AG09319 (cell line): Measurements from ENCODE around the gene RARS1.

Experiments
- DNase-seq: peaks from one replicate; pipeline ENCODE4 v3.0.0-alpha.2; 2010; ENCODE audit warnings: low read depth; ENCODE audit errors: extremely low read depth
- CTCF ChIP-seq: IDR thresholded peaks from 2 replicates; pipeline ENCODE4 v1.5.1; 2011; ENCODE audit warnings: low read depth, mild to moderate bottlenecking, inconsistent platforms, low read length, moderate library complexity

Gene RARS1

DNA sequence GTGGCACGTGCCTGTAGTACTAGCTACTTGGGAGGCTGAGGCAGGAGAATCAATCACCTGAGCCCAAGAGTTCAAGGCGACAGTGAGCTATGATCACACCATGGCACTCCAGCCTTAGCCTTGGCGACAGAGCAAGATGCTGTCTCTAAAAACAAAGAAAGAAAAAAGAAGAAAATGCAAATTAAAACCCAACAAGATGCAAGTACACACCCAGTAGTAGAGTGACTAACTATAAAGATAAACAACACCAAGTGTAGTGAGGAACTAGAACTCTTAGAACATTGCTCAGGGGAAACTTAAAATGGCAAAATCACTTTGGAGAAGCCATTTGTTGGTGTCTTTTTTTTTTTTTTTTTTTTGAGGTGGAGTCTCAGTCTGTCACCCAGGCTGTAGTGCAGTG, 34.7 kb upstream of the RARS1 start:
- DNase-seq, result no peak

GRCh38 chr5:168455201-168455600, 31.1 kb upstream of the RARS1 start:
- TF ChIP-seq CTCF, result no peak
- no peak for DNase-seq

More for the DNA sequence above, 34.7 kb upstream of the RARS1 start:
- TF ChIP-seq CTCF, result no peak

DNA sequence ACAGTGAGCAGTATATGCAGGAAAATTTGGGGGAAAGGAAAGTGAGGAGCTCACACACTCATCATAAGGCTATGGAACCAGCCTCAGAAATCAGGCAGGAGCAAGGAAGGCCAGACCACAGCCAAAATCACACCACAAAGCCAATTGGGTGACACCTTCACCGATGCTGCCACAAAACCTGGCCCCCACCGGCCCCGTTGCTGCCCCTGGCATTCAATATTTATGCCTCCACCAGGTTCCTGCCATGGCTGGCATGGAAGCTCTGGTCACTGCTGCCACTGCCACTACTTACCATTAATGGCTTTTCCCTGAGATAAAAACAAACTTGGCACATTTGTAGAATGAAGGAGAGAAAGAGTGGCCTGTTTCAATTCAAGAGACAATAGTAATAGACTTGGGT, 28.7 kb upstream of the RARS1 start:
- DNase-seq, result no peak
- TF ChIP-seq CTCF, result no peak

DNA sequence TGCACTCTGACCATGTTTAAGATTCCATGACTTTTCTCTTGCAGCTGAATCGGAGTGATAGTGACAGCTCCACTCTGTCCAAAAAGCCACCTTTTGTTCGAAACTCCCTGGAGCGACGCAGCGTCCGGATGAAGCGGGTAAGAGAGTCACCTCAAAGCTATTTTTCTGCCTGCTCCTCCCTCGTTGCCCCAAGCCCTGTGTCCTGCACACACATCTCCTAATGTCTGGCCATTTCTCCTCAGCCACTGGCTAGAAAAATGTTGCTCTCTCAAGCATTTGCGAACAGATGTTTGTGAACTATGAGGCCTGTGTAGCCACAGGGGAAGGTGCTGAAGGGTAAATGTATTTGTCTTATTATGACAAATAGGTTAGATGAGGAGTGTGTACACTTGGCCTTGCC, 25.7 kb upstream of the RARS1 start:
- TF ChIP-seq CTCF, result no peak
- no peak for DNase-seq

DNA sequence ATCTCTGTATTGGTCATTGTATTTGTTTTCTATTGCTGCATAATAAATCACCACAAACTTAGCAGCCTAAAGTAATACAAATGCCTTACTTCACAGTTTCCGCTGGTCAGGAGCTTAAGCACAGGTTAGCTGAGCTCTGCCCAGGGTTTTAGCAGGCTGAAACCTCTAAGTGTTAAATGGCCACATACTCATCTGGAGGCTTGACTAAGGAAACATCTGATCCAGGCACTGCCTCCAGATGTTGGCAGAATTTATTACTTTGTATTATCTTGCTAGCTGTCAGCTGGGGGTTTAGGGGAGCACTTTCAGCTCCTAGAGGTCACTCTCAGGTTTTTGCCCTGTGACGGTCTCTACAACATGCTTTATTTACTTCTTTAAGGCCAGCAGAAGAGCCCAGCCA, 23.2 kb upstream of the RARS1 start:
- TF ChIP-seq CTCF, result no peak
- no peak for DNase-seq

GRCh38 chr5:168464214-168464613, 22.1 kb upstream of the RARS1 start:
- no peak for TF ChIP-seq CTCF
- DNase-seq, result no peak

DNA sequence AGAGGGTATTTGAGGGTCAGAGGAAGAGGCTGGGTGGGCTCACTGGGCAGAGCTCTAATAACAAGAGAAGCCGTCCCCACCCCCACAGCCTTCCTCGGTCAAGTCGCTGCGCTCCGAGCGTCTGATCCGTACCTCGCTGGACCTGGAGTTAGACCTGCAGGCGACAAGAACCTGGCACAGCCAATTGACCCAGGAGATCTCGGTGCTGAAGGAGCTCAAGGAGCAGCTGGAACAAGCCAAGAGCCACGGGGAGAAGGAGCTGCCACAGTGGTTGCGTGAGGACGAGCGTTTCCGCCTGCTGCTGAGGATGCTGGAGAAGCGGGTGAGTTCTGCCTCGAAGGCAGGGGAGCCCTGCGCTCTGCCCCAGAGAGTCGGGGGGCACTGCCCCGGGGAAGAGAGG, 21.6 kb upstream of the RARS1 start:
- DNase-seq, result no peak
- no peak for TF ChIP-seq CTCF
